Measurements from ENCODE around the gene SPAG16. TPM values are rescaled to one million over a fixed set of nuclear protein-coding genes. Genes with fewer than 3 reads are reported as not detected.
"Not testable (repeated sequence)": the region's sequence is repeated elsewhere in the genome, so short reads cannot be mapped to it uniquely, and the experiment has no call there.

Gene SPAG16
- total RNA-seq, 4 donors from 2014 or later: 5.0 to 73.8 (median 21.6) TPM

DNA sequence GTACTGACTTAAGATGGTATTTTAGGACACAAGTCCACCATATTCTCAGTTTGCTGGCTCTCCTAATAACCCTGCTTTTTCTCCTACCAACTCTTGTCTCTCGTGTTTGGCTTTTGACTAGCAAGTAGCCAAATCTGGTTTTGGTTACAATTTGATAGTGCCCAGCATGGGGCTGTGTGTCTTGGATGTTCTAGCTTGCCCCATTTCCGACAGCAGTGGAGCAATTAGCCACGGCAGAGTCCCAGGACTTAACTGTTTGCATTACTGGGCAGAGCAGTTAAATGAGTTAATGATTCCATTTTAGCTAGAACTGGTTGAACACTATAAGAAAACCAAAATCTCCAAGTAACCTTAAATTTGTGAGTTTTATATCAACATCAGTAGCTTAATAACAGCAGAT lies 18.6 kb upstream of the SPAG16 start:
- intact Hi-C loops (cut with DNase I; ENCODE audit: low total_unique reads): no loop called here
- Histone ChIP-seq H3K4me1 (no peaks in the 10 kb centered on the region), H3K27ac (no peak overlapping the region), H3K9me3 (no peaks in the 10 kb centered on the region), H3K4me3 (no peak overlapping the region), H3K27me3 (no peaks in the 10 kb centered on the region), H3K36me3 (no peaks in the 10 kb centered on the region)
- no peak for DNase-seq
- TF ChIP-seq, protein P1, sequence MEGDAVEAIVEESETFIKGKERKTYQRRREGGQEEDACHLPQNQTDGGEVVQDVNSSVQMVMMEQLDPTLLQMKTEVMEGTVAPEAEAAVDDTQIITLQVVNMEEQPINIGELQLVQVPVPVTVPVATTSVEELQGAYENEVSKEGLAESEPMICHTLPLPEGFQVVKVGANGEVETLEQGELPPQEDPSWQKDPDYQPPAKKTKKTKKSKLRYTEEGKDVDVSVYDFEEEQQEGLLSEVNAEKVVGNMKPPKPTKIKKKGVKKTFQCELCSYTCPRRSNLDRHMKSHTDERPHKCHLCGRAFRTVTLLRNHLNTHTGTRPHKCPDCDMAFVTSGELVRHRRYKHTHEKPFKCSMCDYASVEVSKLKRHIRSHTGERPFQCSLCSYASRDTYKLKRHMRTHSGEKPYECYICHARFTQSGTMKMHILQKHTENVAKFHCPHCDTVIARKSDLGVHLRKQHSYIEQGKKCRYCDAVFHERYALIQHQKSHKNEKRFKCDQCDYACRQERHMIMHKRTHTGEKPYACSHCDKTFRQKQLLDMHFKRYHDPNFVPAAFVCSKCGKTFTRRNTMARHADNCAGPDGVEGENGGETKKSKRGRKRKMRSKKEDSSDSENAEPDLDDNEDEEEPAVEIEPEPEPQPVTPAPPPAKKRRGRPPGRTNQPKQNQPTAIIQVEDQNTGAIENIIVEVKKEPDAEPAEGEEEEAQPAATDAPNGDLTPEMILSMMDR (IDR thresholded peaks at IDR 0.05): no peak
- no peak for TF ChIP-seq POLR2A (IDR thresholded peaks at IDR 0.05)

DNA sequence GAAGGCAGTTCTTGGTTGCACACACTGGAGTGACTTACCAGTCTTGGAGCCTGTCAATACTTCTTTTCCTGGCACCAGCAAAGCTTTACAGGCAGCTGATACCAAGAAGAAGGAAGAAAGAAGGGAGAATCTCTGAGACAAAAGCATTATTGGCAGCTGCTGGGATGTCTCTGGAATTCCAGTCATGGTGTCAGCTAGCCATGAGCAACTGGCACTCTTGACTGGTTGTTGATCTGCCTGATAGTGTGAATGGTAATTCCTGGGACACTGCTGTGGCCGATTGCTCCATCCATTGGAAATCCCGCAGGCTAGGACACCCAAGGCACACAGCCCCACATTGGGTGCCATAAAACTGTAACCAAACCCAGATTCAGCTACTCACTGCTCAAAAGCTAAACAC lies 17.8 kb upstream of the SPAG16 start:
- H3K27me3 ChIP-seq: no peaks in the 10 kb centered on the region
- H3K4me1 ChIP-seq: no peaks in the 10 kb centered on the region
- H3K4me3 ChIP-seq: no peak overlapping the region
- no peaks in the 10 kb centered on the region for H3K36me3 ChIP-seq
- H3K27ac ChIP-seq: no peak overlapping the region
- intact Hi-C loops (cut with DNase I; ENCODE audit: low total_unique reads): no loop called here
- TF ChIP-seq, protein P1 (IDR thresholded peaks at IDR 0.05): no peak
- TF ChIP-seq POLR2A (IDR thresholded peaks at IDR 0.05): no peak
- DNase-seq: no peak
- H3K9me3 ChIP-seq: no peaks in the 10 kb centered on the region

DNA sequence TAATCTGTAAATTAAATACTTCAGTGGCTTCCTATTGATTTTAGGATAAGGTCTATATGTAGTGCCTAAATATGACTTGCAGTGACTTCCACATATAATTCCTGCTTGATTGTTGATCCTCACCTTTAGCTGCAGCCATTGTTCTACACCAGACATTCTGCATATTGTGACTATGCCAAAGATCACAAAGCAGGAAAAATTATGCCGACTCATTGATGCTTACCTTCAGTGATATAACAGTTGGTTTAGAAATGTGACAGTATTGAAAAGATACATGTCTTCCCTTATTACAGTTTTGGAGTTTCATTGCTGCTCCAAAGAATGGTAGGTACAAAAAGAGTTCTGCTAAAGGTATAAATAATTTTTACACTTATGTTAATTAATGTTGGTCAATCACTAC lies 12.3 kb upstream of the SPAG16 start:
- Histone ChIP-seq H3K36me3 (no peaks in the 10 kb centered on the region), H3K27me3 (no peaks in the 10 kb centered on the region), H3K9me3 (no peaks in the 10 kb centered on the region), H3K4me1 (no peaks in the 10 kb centered on the region), H3K4me3 (no peak overlapping the region), H3K27ac (no peak overlapping the region)
- TF ChIP-seq, protein P1 (IDR thresholded peaks at IDR 0.05): no peak
- no peak for TF ChIP-seq POLR2A (IDR thresholded peaks at IDR 0.05)
- intact Hi-C loops (cut with DNase I; ENCODE audit: low total_unique reads): no loop called here
- no peak for DNase-seq

DNA sequence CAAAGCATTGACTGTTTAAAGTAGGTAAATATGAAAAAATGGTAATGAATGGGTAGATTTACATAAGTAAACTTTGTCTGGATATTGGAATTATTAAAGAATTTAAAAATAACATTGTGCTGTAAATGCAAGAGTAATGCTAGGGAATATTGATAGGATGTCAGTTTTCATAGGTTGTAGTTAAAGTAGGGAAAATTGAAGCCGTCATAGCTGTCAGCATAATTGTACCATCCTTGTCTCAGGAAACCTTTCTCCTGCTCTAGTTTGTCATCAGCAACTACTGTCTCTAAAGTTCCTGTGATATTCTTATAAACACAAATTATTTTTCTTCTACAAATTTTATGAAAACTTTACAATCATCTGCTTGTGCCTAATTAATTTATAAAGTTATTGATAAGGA lies 10.1 kb upstream of the SPAG16 start:
- Histone ChIP-seq H3K9me3 (no peaks in the 10 kb centered on the region), H3K4me3 (no peak overlapping the region), H3K27ac (no peak overlapping the region), H3K4me1 (no peaks in the 10 kb centered on the region), H3K36me3 (no peaks in the 10 kb centered on the region), H3K27me3 (no peaks in the 10 kb centered on the region)
- intact Hi-C loops (cut with DNase I; ENCODE audit: low total_unique reads): no loop called here
- no peak for TF ChIP-seq POLR2A (IDR thresholded peaks at IDR 0.05)
- TF ChIP-seq, protein P1 (IDR thresholded peaks at IDR 0.05): no peak
- DNase-seq: no peak

DNA sequence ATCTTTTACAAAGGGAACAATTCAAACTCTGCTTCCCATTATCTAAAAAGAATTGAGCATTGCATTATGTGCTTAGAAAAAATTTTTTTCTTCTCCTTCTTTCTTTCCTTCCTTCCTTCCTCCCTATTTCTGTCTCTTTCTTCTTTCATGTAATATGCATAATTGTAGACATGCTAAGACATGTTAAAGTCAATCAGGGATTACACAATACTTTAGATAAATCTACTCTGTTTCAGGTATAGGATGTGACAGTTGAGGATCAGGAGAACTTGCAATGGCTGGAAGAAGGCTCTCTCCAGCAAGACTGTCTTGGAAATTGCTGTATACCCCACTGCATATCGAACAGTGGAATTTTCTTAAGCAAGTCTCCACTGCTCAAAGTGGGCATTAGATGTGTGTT lies 9.0 kb upstream of the SPAG16 start:
- intact Hi-C loops (cut with DNase I; ENCODE audit: low total_unique reads): no loop called here
- no peak for DNase-seq

DNA sequence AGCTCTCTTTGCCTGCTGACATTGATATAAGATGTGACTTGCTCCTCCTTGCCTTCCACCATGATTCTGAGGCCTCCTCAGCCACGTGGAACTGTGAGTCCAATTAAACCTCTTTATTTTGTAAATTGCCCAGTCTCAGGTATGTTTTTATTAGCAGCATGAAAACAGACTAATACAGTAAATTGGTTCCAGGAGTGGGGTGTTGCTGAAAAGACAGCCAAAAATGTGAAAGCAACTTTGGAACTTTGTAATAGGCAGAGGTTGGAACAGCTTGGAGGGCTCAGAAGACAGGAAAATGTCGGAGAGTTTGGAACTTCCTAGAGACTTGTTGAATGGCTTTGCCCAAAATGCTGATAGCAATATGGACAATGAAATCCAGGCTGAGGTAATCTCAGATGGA lies 7.1 kb upstream of the SPAG16 start:
- DNase-seq; H3K27ac ChIP-seq; H3K27me3 ChIP-seq; H3K9me3 ChIP-seq; intact Hi-C loops (cut with DNase I; ENCODE audit: low total_unique reads); H3K4me3 ChIP-seq; H3K36me3 ChIP-seq; H3K4me1 ChIP-seq: not testable (repeated sequence)

More for the DNA sequence above, 9.0 kb upstream of the SPAG16 start:
- Histone ChIP-seq H3K9me3 (no peaks in the 10 kb centered on the region), H3K4me3 (no peak overlapping the region), H3K36me3 (no peaks in the 10 kb centered on the region), H3K4me1 (no peaks in the 10 kb centered on the region), H3K27me3 (no peaks in the 10 kb centered on the region), H3K27ac (no peak overlapping the region)
- TF ChIP-seq, protein P1 (IDR thresholded peaks at IDR 0.05): no peak
- TF ChIP-seq POLR2A (IDR thresholded peaks at IDR 0.05): no peak
